ENCODE data around the gene SRPK2.

DNA sequence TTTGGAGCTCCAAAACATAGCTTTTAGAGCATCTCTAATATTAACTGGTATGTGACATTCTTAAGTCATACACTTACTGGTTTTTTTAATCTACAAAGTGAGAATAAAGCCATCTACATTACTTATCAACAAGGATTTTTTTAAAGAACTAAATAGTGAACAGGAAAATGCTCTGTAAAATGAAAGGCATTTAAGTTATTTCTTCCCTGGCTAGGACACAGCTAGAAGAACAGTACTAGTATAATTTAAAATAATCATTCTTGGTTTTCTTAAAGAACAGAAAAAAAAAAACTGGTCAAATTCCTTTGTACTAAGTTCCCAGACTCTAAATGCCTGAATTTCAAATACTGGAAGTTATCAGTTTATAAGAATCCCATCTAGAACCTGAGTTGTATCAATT, 139.5 kb downstream of the SRPK2 start:
- TF ChIP-seq, protein P1, sequence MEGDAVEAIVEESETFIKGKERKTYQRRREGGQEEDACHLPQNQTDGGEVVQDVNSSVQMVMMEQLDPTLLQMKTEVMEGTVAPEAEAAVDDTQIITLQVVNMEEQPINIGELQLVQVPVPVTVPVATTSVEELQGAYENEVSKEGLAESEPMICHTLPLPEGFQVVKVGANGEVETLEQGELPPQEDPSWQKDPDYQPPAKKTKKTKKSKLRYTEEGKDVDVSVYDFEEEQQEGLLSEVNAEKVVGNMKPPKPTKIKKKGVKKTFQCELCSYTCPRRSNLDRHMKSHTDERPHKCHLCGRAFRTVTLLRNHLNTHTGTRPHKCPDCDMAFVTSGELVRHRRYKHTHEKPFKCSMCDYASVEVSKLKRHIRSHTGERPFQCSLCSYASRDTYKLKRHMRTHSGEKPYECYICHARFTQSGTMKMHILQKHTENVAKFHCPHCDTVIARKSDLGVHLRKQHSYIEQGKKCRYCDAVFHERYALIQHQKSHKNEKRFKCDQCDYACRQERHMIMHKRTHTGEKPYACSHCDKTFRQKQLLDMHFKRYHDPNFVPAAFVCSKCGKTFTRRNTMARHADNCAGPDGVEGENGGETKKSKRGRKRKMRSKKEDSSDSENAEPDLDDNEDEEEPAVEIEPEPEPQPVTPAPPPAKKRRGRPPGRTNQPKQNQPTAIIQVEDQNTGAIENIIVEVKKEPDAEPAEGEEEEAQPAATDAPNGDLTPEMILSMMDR (IDR thresholded peaks at IDR 0.05), result no peak
- TF ChIP-seq, protein P2, sequence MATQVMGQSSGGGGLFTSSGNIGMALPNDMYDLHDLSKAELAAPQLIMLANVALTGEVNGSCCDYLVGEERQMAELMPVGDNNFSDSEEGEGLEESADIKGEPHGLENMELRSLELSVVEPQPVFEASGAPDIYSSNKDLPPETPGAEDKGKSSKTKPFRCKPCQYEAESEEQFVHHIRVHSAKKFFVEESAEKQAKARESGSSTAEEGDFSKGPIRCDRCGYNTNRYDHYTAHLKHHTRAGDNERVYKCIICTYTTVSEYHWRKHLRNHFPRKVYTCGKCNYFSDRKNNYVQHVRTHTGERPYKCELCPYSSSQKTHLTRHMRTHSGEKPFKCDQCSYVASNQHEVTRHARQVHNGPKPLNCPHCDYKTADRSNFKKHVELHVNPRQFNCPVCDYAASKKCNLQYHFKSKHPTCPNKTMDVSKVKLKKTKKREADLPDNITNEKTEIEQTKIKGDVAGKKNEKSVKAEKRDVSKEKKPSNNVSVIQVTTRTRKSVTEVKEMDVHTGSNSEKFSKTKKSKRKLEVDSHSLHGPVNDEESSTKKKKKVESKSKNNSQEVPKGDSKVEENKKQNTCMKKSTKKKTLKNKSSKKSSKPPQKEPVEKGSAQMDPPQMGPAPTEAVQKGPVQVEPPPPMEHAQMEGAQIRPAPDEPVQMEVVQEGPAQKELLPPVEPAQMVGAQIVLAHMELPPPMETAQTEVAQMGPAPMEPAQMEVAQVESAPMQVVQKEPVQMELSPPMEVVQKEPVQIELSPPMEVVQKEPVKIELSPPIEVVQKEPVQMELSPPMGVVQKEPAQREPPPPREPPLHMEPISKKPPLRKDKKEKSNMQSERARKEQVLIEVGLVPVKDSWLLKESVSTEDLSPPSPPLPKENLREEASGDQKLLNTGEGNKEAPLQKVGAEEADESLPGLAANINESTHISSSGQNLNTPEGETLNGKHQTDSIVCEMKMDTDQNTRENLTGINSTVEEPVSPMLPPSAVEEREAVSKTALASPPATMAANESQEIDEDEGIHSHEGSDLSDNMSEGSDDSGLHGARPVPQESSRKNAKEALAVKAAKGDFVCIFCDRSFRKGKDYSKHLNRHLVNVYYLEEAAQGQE (IDR thresholded peaks at IDR 0.05; ENCODE audit: low read depth, low read length), result no peak
- TF ChIP-seq, protein P3, sequence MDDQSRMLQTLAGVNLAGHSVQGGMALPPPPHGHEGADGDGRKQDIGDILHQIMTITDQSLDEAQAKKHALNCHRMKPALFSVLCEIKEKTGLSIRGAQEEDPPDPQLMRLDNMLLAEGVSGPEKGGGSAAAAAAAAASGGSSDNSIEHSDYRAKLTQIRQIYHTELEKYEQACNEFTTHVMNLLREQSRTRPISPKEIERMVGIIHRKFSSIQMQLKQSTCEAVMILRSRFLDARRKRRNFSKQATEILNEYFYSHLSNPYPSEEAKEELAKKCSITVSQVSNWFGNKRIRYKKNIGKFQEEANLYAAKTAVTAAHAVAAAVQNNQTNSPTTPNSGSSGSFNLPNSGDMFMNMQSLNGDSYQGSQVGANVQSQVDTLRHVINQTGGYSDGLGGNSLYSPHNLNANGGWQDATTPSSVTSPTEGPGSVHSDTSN (IDR thresholded peaks at IDR 0.05), result no peak
- TF ChIP-seq POLR2AphosphoS5 (IDR thresholded peaks at IDR 0.05; ENCODE audit: low read depth, low read length), result no peak
- no peak for TF ChIP-seq MXI1 (IDR thresholded peaks at IDR 0.05; ENCODE audit: low read depth, low read length)
- TF ChIP-seq, protein P4, sequence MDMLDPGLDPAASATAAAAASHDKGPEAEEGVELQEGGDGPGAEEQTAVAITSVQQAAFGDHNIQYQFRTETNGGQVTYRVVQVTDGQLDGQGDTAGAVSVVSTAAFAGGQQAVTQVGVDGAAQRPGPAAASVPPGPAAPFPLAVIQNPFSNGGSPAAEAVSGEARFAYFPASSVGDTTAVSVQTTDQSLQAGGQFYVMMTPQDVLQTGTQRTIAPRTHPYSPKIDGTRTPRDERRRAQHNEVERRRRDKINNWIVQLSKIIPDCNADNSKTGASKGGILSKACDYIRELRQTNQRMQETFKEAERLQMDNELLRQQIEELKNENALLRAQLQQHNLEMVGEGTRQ (IDR thresholded peaks at IDR 0.05; ENCODE audit: borderline replicate concordance, low read depth, low read length), result no peak
- TF ChIP-seq EZH2phosphoT487 (IDR thresholded peaks at IDR 0.05; ENCODE audit: borderline replicate concordance, low read depth), result no peak
- TF ChIP-seq TCF12 (IDR thresholded peaks at IDR 0.05), result no peak
- TF ChIP-seq RCOR1 (IDR thresholded peaks at IDR 0.05; ENCODE audit: low read length), result no peak
- no peak for TF ChIP-seq NRF1 (IDR thresholded peaks at IDR 0.05; ENCODE audit: low read depth, low read length)

All from SK-N-SH (cell line).